Endothelial cell of umbilical vein (primary cell): ENCODE measurements around the gene CARD11. TPM values are rescaled to one million over a fixed set of nuclear protein-coding genes. Genes with fewer than 3 reads are reported as not detected.
A peak's percentile ranks its signal among the peaks of the same experiment; 100 is the strongest.

ENCODE experiments used
- BruUV-seq: library from RNA; stranded (reverse); fragments of 400-500 nt; replicated peaks from 2 replicates; lab custom pipeline; 2021; lab: Mats Ljungman, UMichigan
- CTCF ChIA-PET: fragments of 300-600, 350-600 bp; sonication (Branson Sonifier 250); formaldehyde crosslinking; loops from one replicate; lab custom pipeline; 2021; ENCODE audit warnings: antibody characterized with exemption, inconsistent platforms; lab: Charles Lee
- POLR2A ChIA-PET: fragments of 300-600, 350-600 bp; sonication (Branson Sonifier 250); formaldehyde crosslinking; loops from one replicate; lab custom pipeline; 2021; ENCODE audit warnings: antibody characterized with exemption, inconsistent platforms; lab: Charles Lee
- DNase-seq: peaks from one replicate; pipeline ENCODE4 v3.0.0-alpha.2; 2011; ENCODE audit warnings: low read depth, low spot score
- FAIRE-seq: peaks from 2 replicates; lab custom pipeline; 2011; peaks lifted over from hg19 to GRCh38; lab: Jason Lieb, UNC
- H2AFZ ChIP-seq: 2 replicates; pipeline ENCODE4 v1.6.0; 2012; ENCODE audit warnings: low read depth, low read length, control low read depth, inconsistent platforms
- H3K27ac ChIP-seq: 2 replicates; pipeline ENCODE4 v1.5.1; 2011; ENCODE audit warnings: low read depth, mild to moderate bottlenecking, control low read depth, low read length, moderate library complexity; ENCODE audit not compliant: insufficient read depth
- H3K27me3 ChIP-seq, 2 experiments: 2 replicates each; pipeline versions ENCODE4 v1.6.0 to v1.6.1; 2011; ENCODE audit warnings: low read length in 2 of 2, mixed read lengths in 1 of 2; ENCODE audit not compliant: control insufficient read depth in 2 of 2, insufficient read depth in 2 of 2
- H3K36me3 ChIP-seq, 2 experiments: 2 replicates in 1 of 2; 3 replicates in 1 of 2; pipeline ENCODE4 v1.5.1; 2011; ENCODE audit warnings: low read length in 2 of 2, mild to moderate bottlenecking in 1 of 2, moderate library complexity in 1 of 2; ENCODE audit not compliant: control insufficient read depth in 2 of 2, insufficient read depth in 2 of 2; ENCODE audit errors: extremely low read depth in 1 of 2
- H3K4me1 ChIP-seq: 3 replicates; pipeline ENCODE4 v1.5.1; 2011; ENCODE audit warnings: mild to moderate bottlenecking, low read length; ENCODE audit not compliant: control insufficient read depth, insufficient read depth; ENCODE audit errors: extremely low read depth
- H3K4me2 ChIP-seq: 2 replicates; pipeline ENCODE4 v1.6.1; 2011; ENCODE audit warnings: low read length, control low read depth, mixed read lengths; ENCODE audit not compliant: insufficient read depth
- H3K4me3 ChIP-seq, 3 experiments: fragments of 200-600 bp in 1 of 3; sonication (generic), shearing (Covaris generic) in 1 of 3; replicated peaks in 1 of 3; 2 replicates each; pipeline ENCODE4 v1.5.1; 2011 to 2016; ENCODE audit warnings: control low read depth in 3 of 3, low read length in 3 of 3, mild to moderate bottlenecking in 2 of 3, inconsistent platforms in 1 of 3, low read depth in 1 of 3, moderate library complexity in 1 of 3; ENCODE audit not compliant: insufficient read depth in 1 of 3
- H3K79me2 ChIP-seq: 2 replicates; pipeline ENCODE4 v1.6.0; 2012; ENCODE audit warnings: low read length, inconsistent platforms; ENCODE audit not compliant: control insufficient read depth, insufficient read depth
- H3K9ac ChIP-seq: replicated peaks from 2 replicates; pipeline ENCODE3; 2011; ENCODE audit warnings: low read length, control low read depth; ENCODE audit not compliant: insufficient read depth; ENCODE audit errors: extremely low read depth
- H3K9me1 ChIP-seq: replicated peaks from 3 replicates; pipeline ENCODE4 v1.6.0; 2011; ENCODE audit warnings: mild to moderate bottlenecking, low read length; ENCODE audit not compliant: control insufficient read depth, insufficient read depth; ENCODE audit errors: extremely low read depth
- H3K9me3 ChIP-seq: replicated peaks from 2 replicates; pipeline ENCODE4 v1.5.1; 2012; ENCODE audit warnings: low read length, inconsistent platforms; ENCODE audit not compliant: control insufficient read depth, insufficient read depth
- H4K20me1 ChIP-seq: replicated peaks from 2 replicates; pipeline ENCODE3; 2011; ENCODE audit warnings: mild to moderate bottlenecking, low read length; ENCODE audit not compliant: control insufficient read depth, insufficient read depth; ENCODE audit errors: extremely low read depth
- CTCF ChIP-seq, 2 donors: IDR thresholded peaks; 1 replicate in 1 of 2; 2 replicates in 1 of 2; pipeline ENCODE4 v1.5.1; 2011; ENCODE audit warnings: low read length in 2 of 2, mild to moderate bottlenecking in 2 of 2, moderate library complexity in 2 of 2, control low read depth in 1 of 2, inconsistent platforms in 1 of 2, low read depth in 1 of 2; ENCODE audit not compliant: insufficient read depth in 1 of 2; ENCODE audit errors: extremely low read depth in 1 of 2
- EZH2 ChIP-seq: IDR thresholded peaks from 2 replicates; pipeline ENCODE4 v1.6.1; 2012; ENCODE audit warnings: borderline replicate concordance, low read depth, mild to moderate bottlenecking, moderate library complexity, low read length, inconsistent platforms; ENCODE audit not compliant: severe bottlenecking
- FOS ChIP-seq: IDR thresholded peaks from 2 replicates; pipeline ENCODE4 v1.6.1; 2011; ENCODE audit warnings: mild to moderate bottlenecking, low read length, moderate library complexity, borderline replicate concordance; ENCODE audit not compliant: insufficient read depth
- GATA2 ChIP-seq: IDR thresholded peaks from 2 replicates; pipeline ENCODE4 v1.7.0; 2011; ENCODE audit warnings: low read depth, mild to moderate bottlenecking, moderate library complexity, mixed read lengths, low read length; ENCODE audit not compliant: insufficient read length, insufficient read depth
- JUN ChIP-seq: IDR thresholded peaks from 2 replicates; pipeline ENCODE4 v1.6.1; 2011; ENCODE audit warnings: borderline replicate concordance, low read depth; ENCODE audit not compliant: insufficient read length, insufficient read depth
- MAX ChIP-seq: IDR thresholded peaks from 2 replicates; pipeline ENCODE4 v1.6.1; 2011; ENCODE audit not compliant: insufficient read depth, insufficient read length
- MYC ChIP-seq: IDR thresholded peaks from one replicate; pipeline ENCODE4 v1.6.1; 2011; ENCODE audit warnings: mild to moderate bottlenecking, low read depth, low read length
- POLR2A ChIP-seq: IDR thresholded peaks from 2 replicates; pipeline ENCODE4 v1.6.1; 2012; ENCODE audit warnings: low read depth, mild to moderate bottlenecking, control low read depth, low read length
- POLR2AphosphoS5 ChIP-seq: IDR thresholded peaks from 2 replicates; pipeline ENCODE4 v1.6.1; 2012; ENCODE audit warnings: low read depth, mild to moderate bottlenecking, control low read depth, low read length, moderate library complexity; ENCODE audit not compliant: insufficient read depth
- dilution Hi-C: fragments of 300-500 bp; cut with MboI; formaldehyde crosslinking; loops from one replicate; pipeline ENCODE4 v1.15.0; 2019; ENCODE audit warnings: low sequenced_read_pairs; ENCODE audit not compliant: extremely low pct_ligation_motif_present
- intact Hi-C: fragments of 100-400 bp; cut with micrococcal nuclease; formaldehyde crosslinking; loops from one replicate; pipeline ENCODE4 v1.10.0; 2022
- polyA plus RNA-seq, 4 experiments: library from polyadenylated mRNA; depleted of rRNA in 3 of 4; stranded (reverse) in 3 of 4; unstranded in 1 of 4; fragments of >200 nt; gene quantifications; 2 replicates each; pipeline versions ENCODE4 v1.2.1 to v1.2.3, GENCODE V29; 2011 to 2012; ENCODE audit warnings: missing spikeins in 1 of 4
- total RNA-seq: library from RNA; stranded (reverse); gene quantifications from 2 replicates; pipeline ENCODE4 v1.2.3, GENCODE V29; 2021

CARD11 gene
- total and polyA plus RNA-seq, 2 donors (not counting 3 experiments of a cell fraction or from before 2014, with no cell fraction given), result 20.4 to 41.8 TPM

DNA sequence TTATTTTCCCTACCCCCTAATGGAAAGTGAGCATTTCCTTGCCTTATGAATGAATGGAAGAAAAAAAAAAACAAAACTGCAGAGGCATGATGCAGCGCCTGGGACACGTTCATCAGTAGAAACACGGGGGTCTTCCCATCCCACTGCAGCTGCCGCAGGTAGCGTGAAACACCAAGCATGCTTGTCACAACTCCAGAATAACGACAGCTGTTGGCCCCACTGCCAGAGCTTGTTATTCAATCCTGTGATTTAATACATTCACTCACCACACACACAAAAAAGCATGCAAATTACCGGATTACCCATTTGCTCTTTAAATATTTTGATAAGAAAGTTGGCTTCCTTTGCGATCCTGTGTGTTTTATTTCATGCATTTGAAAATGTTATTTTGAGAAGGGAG is 151.1 kb downstream of the CARD11 start:
- no peak overlapping the region for H2AFZ ChIP-seq

More for the DNA sequence above, 151.1 kb downstream of the CARD11 start:
- intact Hi-C loops, result no loop called here
- Histone ChIP-seq H3K4me3 (no peak overlapping the region), H3K4me1 (no peaks in the 10 kb centered on the region), H3K9me3 (no peaks in the 10 kb centered on the region), H3K79me2 (no peaks in the 10 kb centered on the region), H4K20me1 (no peaks in the 10 kb centered on the region), H3K36me3 (no peaks in the 10 kb centered on the region), H3K27ac (no peak overlapping the region), H3K9me1 (no peaks in the 10 kb centered on the region), H3K27me3 (peaks cover 0 to 3% of the 10 kb centered on the region in 2 experiments), H3K9ac (no peak overlapping the region), H3K4me2 (no peak overlapping the region)
- DNase-seq, result no peak
- no TSS peak for BruUV-seq
- ChIA-PET POLR2A (no interaction called here), CTCF (no interaction called here)
- dilution Hi-C loops, result no loop called here
- FAIRE-seq, result peak; percentile 54
- TF ChIP-seq JUN (no peak), POLR2A (no peak), MAX (no peak), POLR2AphosphoS5 (no peak), MYC (no peak), EZH2 (no peak), CTCF (IDR thresholded peaks at IDR 0.05; ENCODE audit: extremely low read depth in 1 of 2, insufficient read depth in 1 of 2, low read depth in 1 of 2, low read length in 2 of 2) (no peak), GATA2 (no peak), FOS (no peak)
